ENCODE results near the gene PRSS48.
"Not testable (repeated sequence)": the region's sequence is repeated elsewhere in the genome, so short reads cannot be mapped to it uniquely, and the experiment has no call there.

Gene PRSS48, protein sequence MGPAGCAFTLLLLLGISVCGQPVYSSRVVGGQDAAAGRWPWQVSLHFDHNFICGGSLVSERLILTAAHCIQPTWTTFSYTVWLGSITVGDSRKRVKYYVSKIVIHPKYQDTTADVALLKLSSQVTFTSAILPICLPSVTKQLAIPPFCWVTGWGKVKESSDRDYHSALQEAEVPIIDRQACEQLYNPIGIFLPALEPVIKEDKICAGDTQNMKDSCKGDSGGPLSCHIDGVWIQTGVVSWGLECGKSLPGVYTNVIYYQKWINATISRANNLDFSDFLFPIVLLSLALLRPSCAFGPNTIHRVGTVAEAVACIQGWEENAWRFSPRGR

DNA sequence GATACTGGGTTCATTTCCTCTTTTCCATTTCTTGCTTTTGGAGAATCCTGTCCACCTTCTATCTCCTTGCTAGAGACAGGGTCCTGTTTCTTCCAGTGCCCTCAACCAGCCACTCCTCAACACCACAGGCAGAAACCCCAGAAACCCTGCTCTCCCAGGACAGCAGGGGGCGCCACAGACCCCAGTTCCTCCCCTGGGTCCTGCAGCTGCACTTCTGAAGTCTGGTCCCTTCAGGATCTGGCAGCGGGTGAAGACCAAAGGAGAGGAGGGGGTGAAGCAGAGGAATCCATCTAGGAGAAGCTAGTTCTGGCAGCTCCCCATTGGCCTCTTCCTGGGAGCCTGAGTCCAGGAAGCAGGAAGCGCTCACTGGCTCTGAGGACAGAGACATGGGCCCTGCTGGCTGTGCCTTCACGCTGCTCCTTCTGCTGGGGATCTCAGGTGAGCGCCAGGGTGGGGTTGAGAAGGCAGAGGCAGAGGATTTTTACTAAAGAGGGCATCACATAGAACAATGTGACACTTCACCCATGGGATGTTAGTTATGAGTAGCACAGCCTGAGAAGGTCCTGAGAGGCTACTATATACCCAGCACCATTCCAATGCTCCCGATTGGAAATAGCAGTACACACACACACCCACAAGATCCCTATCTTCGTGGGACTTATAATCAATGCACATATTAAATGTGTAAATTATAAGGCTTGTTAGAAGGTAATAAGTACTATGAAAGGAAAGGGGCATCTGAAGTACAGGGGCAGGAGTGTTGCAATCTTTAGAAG, at the start of gene PRSS48:
PRSS48 (plus strand) TSS at position 375 of the 776 bp plus-strand sequence; CDS start at position 387, 12 bp downstream.
- Histone ChIP-seq H3K27me3 (ENCODE audit: control insufficient read depth in 5 of 5, insufficient read depth in 4 of 5, low read length in 5 of 5) (no peaks in the 10 kb centered on the region), H3K36me3 (ENCODE audit: control insufficient read depth in 5 of 5, insufficient read depth in 5 of 5, low read length in 5 of 5) (no peaks in the 10 kb centered on the region), H3K9ac (ENCODE audit: low read length in 5 of 5) (no peak within 1 kb of the TSS), H3K27ac (ENCODE audit: low read depth, low read length) (no peak within 1 kb of the TSS), H3K4me3 (ENCODE audit: low read depth in 1 of 5, low read length in 5 of 5) (no peak within 1 kb of the TSS), H3K9me3 (ENCODE audit: control insufficient read depth in 5 of 5, low read length in 5 of 5) (no peaks in the 10 kb centered on the region), H3K4me1 (ENCODE audit: control insufficient read depth in 5 of 5, insufficient read depth in 5 of 5, low read length in 5 of 5) (peaks cover 0 to 5% (median 0%) of the 10 kb centered on the region in 5 donors)

DNA sequence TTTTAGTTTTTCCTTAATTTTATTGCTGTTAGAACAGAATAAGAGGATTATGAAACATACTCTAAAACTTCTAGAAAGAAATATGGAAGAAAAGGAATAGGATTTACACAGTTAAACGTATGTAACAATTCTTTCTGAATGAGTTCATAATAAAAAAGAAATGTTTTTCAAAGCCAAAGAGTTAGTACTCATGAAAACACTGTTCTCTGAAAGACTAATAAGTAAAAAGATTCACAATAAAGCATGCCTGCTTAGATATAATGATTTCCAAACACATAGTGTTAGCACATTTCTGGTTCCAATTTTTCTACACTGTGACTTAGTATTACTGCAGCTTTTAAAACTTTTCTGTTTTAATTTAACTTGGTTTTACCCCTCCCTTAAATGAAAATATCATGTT, 49.8 kb upstream of the PRSS48 start:
- Histone ChIP-seq H3K27ac (ENCODE audit: low read depth, low read length) (peak overlapping the region; percentile 98), H3K9me3 (ENCODE audit: control insufficient read depth in 5 of 5, low read length in 5 of 5) (no peaks in the 10 kb centered on the region), H3K27me3 (ENCODE audit: control insufficient read depth in 5 of 5, insufficient read depth in 4 of 5, low read length in 5 of 5) (no peaks in the 10 kb centered on the region), H3K4me1 (ENCODE audit: control insufficient read depth in 5 of 5, insufficient read depth in 5 of 5, low read length in 5 of 5) (peaks cover 3 to 32% (median 24%) of the 10 kb centered on the region in 5 donors), H3K9ac (ENCODE audit: low read length in 5 of 5) (peak overlapping the region; percentile 62 to 97 (median 86)), H3K36me3 (ENCODE audit: control insufficient read depth in 5 of 5, insufficient read depth in 5 of 5, low read length in 5 of 5) (peaks cover 0 to 4% (median 0%) of the 10 kb centered on the region in 5 donors), H3K4me3 (ENCODE audit: low read depth in 1 of 5, low read length in 5 of 5) (peak overlapping the region; percentile 52 to 86 (median 74))

DNA sequence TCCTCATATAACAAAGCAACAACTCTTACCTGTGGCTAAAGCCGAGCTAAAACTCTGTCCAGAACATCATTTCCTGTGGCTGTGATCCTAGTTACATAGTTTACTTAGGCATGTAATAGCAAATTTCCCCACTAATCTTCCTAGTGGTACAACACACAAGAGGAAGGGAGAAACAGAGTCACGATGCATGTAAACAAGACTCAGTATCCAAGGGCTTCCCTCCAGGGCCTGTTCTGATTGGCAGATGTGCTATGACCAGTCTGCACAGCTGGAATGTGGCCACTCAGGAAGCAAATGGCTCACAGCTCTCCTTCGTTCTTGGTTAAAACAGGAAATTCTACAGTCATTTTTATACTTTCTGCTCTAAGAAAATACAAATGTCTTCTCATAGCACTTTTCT, 49.2 kb upstream of the PRSS48 start:
- Histone ChIP-seq H3K9ac (ENCODE audit: low read length in 5 of 5) (peak overlapping the region; percentile 62 to 97 (median 86)), H3K4me1 (ENCODE audit: control insufficient read depth in 5 of 5, insufficient read depth in 5 of 5, low read length in 5 of 5) (peaks cover 3 to 33% (median 25%) of the 10 kb centered on the region in 5 donors), H3K27me3 (ENCODE audit: control insufficient read depth in 5 of 5, insufficient read depth in 4 of 5, low read length in 5 of 5) (no peaks in the 10 kb centered on the region), H3K36me3 (ENCODE audit: control insufficient read depth in 5 of 5, insufficient read depth in 5 of 5, low read length in 5 of 5) (peaks cover 0 to 4% (median 0%) of the 10 kb centered on the region in 5 donors), H3K9me3 (ENCODE audit: control insufficient read depth in 5 of 5, low read length in 5 of 5) (no peaks in the 10 kb centered on the region), H3K4me3 (ENCODE audit: low read depth in 1 of 5, low read length in 5 of 5) (peak overlapping the region; percentile 52 to 86 (median 74)), H3K27ac (ENCODE audit: low read depth, low read length) (peak overlapping the region; percentile 98)

DNA sequence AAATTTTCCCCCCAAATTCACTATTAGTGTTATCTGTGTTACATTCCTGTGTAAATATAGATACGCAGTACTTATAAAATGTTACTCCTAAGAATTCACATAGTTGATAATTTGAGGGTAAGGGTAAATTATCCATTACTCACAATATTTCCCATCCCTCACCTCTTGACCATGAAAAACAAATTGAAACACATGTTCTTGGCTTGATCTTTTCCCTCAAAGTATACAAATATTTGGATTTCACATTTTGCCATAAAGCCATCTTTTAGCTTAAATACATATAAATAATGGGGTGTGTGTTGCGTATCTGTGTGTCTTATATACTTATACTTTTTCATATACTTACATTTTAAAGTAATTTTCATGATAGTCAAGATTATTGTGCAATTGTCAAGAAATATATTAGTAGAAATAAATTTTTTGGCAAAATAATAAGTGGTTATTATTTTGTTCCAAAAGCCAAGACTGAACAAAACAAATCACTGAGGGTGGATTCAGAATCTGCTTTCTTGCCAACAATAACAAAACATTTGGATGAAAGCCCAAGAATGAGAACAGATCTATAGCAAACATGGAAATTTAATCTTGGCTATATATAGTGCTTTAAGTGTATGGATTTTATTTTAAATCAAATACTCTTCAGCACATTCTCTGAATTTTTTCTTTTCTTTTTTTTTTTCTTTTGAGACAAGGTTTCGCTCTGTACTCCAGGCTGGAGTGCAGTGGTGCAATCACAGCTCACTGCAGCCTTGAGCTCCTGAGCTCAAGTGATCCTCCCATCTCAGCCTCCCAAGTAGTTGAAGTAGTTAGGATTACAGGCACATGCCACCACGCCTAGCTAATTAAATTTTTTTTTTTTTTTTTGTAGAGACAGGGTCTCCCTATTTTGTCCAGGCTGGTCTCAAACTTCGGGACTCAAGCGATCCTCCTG, 48.5 kb upstream of the PRSS48 start:
- H3K9ac ChIP-seq (ENCODE audit: low read length in 5 of 5), result peak overlapping the region in 3 of 5 donors; percentile 20 to 97 (median 86)
- H3K4me1 ChIP-seq (ENCODE audit: control insufficient read depth in 5 of 5, insufficient read depth in 5 of 5, low read length in 5 of 5), result peaks cover 3 to 27% (median 25%) of the 10 kb centered on the region in 5 donors
- H3K9me3 ChIP-seq (ENCODE audit: control insufficient read depth in 5 of 5, low read length in 5 of 5), result no peaks in the 10 kb centered on the region
- peak overlapping the region in 3 of 5 donors; percentile 52 to 84 (median 74) for H3K4me3 ChIP-seq (ENCODE audit: low read depth in 1 of 5, low read length in 5 of 5)
- peaks cover 0 to 4% (median 0%) of the 10 kb centered on the region in 5 donors for H3K36me3 ChIP-seq (ENCODE audit: control insufficient read depth in 5 of 5, insufficient read depth in 5 of 5, low read length in 5 of 5)
- no peaks in the 10 kb centered on the region for H3K27me3 ChIP-seq (ENCODE audit: control insufficient read depth in 5 of 5, insufficient read depth in 4 of 5, low read length in 5 of 5)
- H3K27ac ChIP-seq (ENCODE audit: low read depth, low read length), result peak overlapping the region; percentile 98

DNA sequence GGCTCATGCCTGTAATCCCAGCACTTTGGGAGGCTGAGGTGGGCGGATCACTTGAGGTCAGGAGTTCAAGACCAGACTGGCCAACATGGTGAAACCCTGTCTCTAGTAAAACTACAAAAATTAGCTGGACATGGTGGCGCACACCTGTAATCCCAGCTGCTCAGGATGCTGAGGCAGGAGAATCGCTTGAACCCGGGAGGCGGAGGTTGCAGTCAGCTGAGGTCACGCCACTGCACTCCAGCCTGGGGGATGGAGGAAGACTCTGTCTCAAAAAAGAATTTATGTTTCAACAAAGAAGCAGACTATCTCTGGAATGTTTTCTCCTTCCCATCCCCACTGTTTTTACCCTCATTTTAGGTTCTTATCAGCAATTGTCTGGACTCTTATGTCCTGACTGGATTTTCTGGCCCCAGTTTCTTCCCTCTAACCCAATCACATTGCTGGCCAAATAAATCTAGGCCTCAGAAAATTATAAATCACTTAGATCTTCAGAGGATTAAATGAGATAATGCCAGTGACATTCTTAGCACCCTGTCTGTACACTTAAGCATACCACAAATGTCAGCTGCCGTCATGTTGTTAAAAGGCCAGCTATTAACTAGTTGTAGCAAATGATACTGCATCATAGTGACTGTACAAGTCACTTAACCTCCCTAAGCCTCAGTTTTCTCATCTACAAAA, 44.9 kb upstream of the PRSS48 start:
- no peaks in the 10 kb centered on the region for H3K27me3 ChIP-seq (ENCODE audit: control insufficient read depth in 5 of 5, insufficient read depth in 4 of 5, low read length in 5 of 5)
- H3K27ac ChIP-seq (ENCODE audit: low read depth, low read length), result peak overlapping the region; percentile 23
- H3K9ac ChIP-seq (ENCODE audit: low read length in 5 of 5), result no peak overlapping the region
- H3K4me3 ChIP-seq (ENCODE audit: low read depth in 1 of 5, low read length in 5 of 5), result no peak overlapping the region
- H3K36me3 ChIP-seq (ENCODE audit: control insufficient read depth in 5 of 5, insufficient read depth in 5 of 5, low read length in 5 of 5), result no peaks in the 10 kb centered on the region
- H3K4me1 ChIP-seq (ENCODE audit: control insufficient read depth in 5 of 5, insufficient read depth in 5 of 5, low read length in 5 of 5), result peaks cover 3 to 14% (median 9%) of the 10 kb centered on the region in 5 donors
- H3K9me3 ChIP-seq (ENCODE audit: control insufficient read depth in 5 of 5, low read length in 5 of 5), result no peaks in the 10 kb centered on the region

DNA sequence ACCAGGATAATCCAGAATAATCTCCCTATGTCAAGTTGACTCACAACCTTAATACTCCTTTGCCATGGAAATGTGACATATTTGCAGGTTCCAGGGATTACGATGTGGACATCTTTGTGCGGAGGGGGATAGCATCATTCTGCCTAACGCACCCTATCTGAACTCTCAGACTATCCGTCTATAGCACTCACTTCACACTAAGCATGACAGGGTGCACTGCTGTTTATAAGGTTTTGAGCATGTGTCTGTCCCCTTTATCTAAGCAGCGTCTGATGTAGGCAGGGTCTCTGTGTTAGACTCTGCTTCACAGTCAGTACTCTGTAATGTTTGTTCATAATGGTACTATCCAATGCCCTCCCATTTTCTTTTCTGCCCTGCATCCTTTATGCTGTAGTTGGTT, 43.4 kb upstream of the PRSS48 start:
- no peak overlapping the region for H3K27ac ChIP-seq (ENCODE audit: low read depth, low read length)
- no peaks in the 10 kb centered on the region for H3K27me3 ChIP-seq (ENCODE audit: control insufficient read depth in 5 of 5, insufficient read depth in 4 of 5, low read length in 5 of 5)
- H3K9ac ChIP-seq (ENCODE audit: low read length in 5 of 5), result no peak overlapping the region
- H3K36me3 ChIP-seq (ENCODE audit: control insufficient read depth in 5 of 5, insufficient read depth in 5 of 5, low read length in 5 of 5), result no peaks in the 10 kb centered on the region
- no peaks in the 10 kb centered on the region for H3K9me3 ChIP-seq (ENCODE audit: control insufficient read depth in 5 of 5, low read length in 5 of 5)
- H3K4me3 ChIP-seq (ENCODE audit: low read depth in 1 of 5, low read length in 5 of 5), result no peak overlapping the region
- H3K4me1 ChIP-seq (ENCODE audit: control insufficient read depth in 5 of 5, insufficient read depth in 5 of 5, low read length in 5 of 5), result peaks cover 0 to 16% (median 6%) of the 10 kb centered on the region in 5 donors

DNA sequence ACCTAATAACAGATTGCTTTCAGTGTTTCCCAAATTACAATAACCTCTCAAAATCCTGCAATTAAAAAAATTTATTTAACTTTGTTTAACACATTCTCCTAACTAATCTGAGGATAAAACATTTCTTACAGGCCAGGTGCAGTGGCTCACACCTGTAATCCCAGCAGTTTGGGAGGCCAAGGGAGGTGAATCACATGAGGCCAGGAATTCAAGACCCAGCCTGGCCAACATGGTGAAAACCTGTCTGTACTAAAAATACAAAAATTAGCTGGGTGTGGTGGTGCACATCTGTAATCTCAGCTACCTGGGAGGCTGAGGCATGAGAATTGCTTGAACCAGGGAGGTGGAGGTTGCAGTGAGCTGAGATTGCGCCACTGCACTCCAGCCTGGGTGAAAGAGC, 41.6 kb upstream of the PRSS48 start:
- not testable (repeated sequence) for H3K27me3 ChIP-seq (ENCODE audit: control insufficient read depth in 5 of 5, insufficient read depth in 4 of 5, low read length in 5 of 5); H3K27ac ChIP-seq (ENCODE audit: low read depth, low read length); H3K36me3 ChIP-seq (ENCODE audit: control insufficient read depth in 5 of 5, insufficient read depth in 5 of 5, low read length in 5 of 5); H3K9ac ChIP-seq (ENCODE audit: low read length in 5 of 5); H3K4me3 ChIP-seq (ENCODE audit: low read depth in 1 of 5, low read length in 5 of 5); H3K9me3 ChIP-seq (ENCODE audit: control insufficient read depth in 5 of 5, low read length in 5 of 5)
- H3K4me1 ChIP-seq (ENCODE audit: control insufficient read depth in 5 of 5, insufficient read depth in 5 of 5, low read length in 5 of 5), result peaks cover 0 to 17% (median 6%) of the 10 kb centered on the region in 5 donors

DNA sequence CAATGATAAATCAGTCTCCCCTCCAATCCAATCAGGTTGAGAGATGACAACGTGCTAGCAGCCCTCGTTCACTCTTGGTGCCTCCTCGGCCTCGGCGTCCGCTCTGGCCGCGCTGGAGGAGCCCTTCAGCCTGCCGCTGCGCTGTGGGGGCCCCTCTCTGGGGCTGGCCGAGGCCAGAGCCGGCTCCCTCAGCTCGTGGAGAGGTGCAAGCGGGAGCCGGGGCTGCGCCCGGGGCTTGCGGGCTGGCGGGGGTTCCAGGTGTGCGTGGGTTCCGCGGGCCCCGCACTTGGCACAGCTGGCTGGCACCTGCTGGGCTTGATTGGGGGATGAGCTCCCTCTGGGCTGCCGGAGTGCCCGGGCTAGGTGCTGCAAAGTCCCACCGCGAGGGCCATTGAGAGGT, 40.9 kb upstream of the PRSS48 start:
- no peak overlapping the region for H3K9ac ChIP-seq (ENCODE audit: low read length in 5 of 5)
- no peak overlapping the region for H3K4me3 ChIP-seq (ENCODE audit: low read depth in 1 of 5, low read length in 5 of 5)
- H3K27me3 ChIP-seq (ENCODE audit: control insufficient read depth in 5 of 5, insufficient read depth in 4 of 5, low read length in 5 of 5), result no peaks in the 10 kb centered on the region
- no peaks in the 10 kb centered on the region for H3K9me3 ChIP-seq (ENCODE audit: control insufficient read depth in 5 of 5, low read length in 5 of 5)
- peaks cover 0 to 17% (median 6%) of the 10 kb centered on the region in 5 donors for H3K4me1 ChIP-seq (ENCODE audit: control insufficient read depth in 5 of 5, insufficient read depth in 5 of 5, low read length in 5 of 5)
- H3K36me3 ChIP-seq (ENCODE audit: control insufficient read depth in 5 of 5, insufficient read depth in 5 of 5, low read length in 5 of 5), result no peaks in the 10 kb centered on the region
- no peak overlapping the region for H3K27ac ChIP-seq (ENCODE audit: low read depth, low read length)

DNA sequence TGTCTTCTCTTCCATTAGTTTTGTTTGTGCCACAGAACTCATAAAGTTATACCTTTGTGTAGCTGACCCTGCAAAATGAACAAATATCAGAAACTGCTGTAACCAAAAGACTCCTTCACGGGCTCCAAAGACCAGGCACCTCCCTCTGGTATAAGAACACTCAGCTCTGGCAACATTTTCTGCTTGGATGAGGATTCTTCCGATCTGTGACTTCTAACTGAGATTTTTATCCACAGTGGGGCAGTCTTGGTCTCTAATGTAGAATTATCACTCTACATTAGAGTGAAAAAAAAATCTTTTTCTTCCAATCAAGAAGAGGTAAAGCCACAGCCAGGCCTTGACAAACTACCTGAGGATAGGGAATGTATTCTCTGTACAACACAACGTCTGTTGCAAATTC, 38.5 kb upstream of the PRSS48 start:
- Histone ChIP-seq H3K9ac (ENCODE audit: low read length in 5 of 5) (no peak overlapping the region), H3K36me3 (ENCODE audit: control insufficient read depth in 5 of 5, insufficient read depth in 5 of 5, low read length in 5 of 5) (no peaks in the 10 kb centered on the region), H3K4me3 (ENCODE audit: low read depth in 1 of 5, low read length in 5 of 5) (no peak overlapping the region), H3K27ac (ENCODE audit: low read depth, low read length) (no peak overlapping the region), H3K9me3 (ENCODE audit: control insufficient read depth in 5 of 5, low read length in 5 of 5) (no peaks in the 10 kb centered on the region), H3K4me1 (ENCODE audit: control insufficient read depth in 5 of 5, insufficient read depth in 5 of 5, low read length in 5 of 5) (peaks cover 0 to 7% (median 0%) of the 10 kb centered on the region in 5 donors), H3K27me3 (ENCODE audit: control insufficient read depth in 5 of 5, insufficient read depth in 4 of 5, low read length in 5 of 5) (no peaks in the 10 kb centered on the region)
